OCI-LY7 (cell line): Measurements from ENCODE around the gene CDC5L.

ENCODE experiments used
- EZH2phosphoT487 ChIP-seq: fragments of 200-600 bp; sonication (generic); IDR thresholded peaks from 2 replicates; pipeline ENCODE4 v1.6.1; 2018; ENCODE audit warnings: low read depth, borderline replicate concordance, mild to moderate bottlenecking, mixed run types, antibody characterized with exemption, low read length, moderate library complexity, mixed read lengths
- TF ChIP-seq, protein P1 (sequence below): fragments of 200-600 bp; sonication (generic); conservative IDR thresholded peaks from 2 replicates; pipeline ENCODE4 v1.5.1; 2014; ENCODE audit warnings: mild to moderate bottlenecking, antibody characterized with exemption, low read length, moderate library complexity, mixed read lengths

DNA sequence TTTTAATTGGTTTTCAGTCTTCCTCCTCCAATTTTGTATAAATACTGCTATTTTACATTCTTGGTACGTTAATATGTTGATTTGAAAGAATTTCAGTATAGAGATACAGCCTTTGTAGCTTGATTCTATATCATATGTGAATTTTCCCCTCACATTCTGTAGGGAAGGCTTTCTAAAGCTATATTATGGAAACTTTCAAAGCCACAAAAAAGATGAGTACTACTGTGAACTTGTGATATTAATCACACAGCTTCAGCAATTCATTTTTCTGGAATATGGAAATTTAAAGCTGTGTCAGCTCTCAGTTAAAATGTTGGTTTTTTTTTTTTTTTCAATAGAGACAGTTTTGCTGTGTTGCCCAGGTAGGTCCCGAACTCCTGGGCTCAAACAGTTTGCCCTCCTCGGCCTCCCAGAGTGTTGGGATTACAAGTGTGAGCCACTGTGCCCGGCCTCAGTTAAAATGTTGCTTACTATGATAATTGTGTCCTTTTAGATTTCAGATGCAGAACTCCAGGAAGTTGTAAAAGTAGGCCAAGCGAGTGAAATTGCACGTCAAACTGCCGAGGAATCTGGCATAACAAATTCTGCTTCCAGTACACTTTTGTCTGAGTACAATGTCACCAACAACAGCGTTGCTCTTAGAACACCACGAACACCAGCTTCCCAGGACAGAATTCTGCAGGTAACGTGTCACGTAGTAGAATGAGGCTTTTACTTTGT, 20.6 kb downstream of the CDC5L start:
- TF ChIP-seq, protein P1, sequence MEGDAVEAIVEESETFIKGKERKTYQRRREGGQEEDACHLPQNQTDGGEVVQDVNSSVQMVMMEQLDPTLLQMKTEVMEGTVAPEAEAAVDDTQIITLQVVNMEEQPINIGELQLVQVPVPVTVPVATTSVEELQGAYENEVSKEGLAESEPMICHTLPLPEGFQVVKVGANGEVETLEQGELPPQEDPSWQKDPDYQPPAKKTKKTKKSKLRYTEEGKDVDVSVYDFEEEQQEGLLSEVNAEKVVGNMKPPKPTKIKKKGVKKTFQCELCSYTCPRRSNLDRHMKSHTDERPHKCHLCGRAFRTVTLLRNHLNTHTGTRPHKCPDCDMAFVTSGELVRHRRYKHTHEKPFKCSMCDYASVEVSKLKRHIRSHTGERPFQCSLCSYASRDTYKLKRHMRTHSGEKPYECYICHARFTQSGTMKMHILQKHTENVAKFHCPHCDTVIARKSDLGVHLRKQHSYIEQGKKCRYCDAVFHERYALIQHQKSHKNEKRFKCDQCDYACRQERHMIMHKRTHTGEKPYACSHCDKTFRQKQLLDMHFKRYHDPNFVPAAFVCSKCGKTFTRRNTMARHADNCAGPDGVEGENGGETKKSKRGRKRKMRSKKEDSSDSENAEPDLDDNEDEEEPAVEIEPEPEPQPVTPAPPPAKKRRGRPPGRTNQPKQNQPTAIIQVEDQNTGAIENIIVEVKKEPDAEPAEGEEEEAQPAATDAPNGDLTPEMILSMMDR = no peak
- TF ChIP-seq EZH2phosphoT487 = no peak
